Ishikawa (cell line): Measurements from ENCODE around the gene ZFAND3.

Source experiments
- CEBPB ChIP-seq: IDR thresholded peaks from 2 replicates; pipeline ENCODE4 v1.6.1; 2012
- EGR1 ChIP-seq: IDR thresholded peaks from 2 replicates; pipeline ENCODE4 v1.6.1; 2012
- EP300 ChIP-seq: IDR thresholded peaks from 2 replicates; pipeline ENCODE4 v1.6.1; 2012; ENCODE audit warnings: borderline replicate concordance
- RAD21 ChIP-seq: IDR thresholded peaks from 2 replicates; pipeline ENCODE4 v1.6.1; 2012; ENCODE audit warnings: low read depth
- TEAD4 ChIP-seq: IDR thresholded peaks from 2 replicates; pipeline ENCODE4 v1.6.1; 2012
- YY1 ChIP-seq: IDR thresholded peaks from 2 replicates; pipeline ENCODE4 v1.6.1; 2012; ENCODE audit warnings: low read depth
- ZBTB7A ChIP-seq: IDR thresholded peaks from 2 replicates; pipeline ENCODE4 v1.6.1; 2012; ENCODE audit warnings: low read depth
- TF ChIP-seq, protein P1 (sequence below): IDR thresholded peaks from 2 replicates; pipeline ENCODE4 v1.6.1; 2012; ENCODE audit warnings: low read depth, mild to moderate bottlenecking

DNA sequence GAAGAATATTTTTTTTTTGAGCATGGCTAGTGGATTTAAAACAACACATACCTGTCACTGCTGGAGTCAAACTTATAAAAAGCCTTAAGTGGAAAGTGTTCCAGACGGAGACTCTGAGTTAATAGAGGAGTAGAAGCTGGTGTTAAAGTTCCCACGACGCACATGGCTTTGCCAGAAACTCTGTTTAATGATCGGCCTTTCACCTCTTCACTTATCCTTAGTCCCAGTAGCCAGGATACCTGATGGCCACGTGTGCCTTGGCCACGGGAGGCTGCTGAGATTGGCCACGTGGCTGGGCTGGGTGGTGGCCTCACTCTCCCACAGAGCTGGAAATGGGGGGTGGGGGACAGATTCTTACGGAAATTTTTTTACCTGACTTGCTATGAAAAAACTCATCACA, 333.1 kb downstream of the ZFAND3 start:
- TF ChIP-seq CEBPB (no peak), EGR1 (no peak), EP300 (no peak), YY1 (no peak), RAD21 (no peak), TEAD4 (no peak), ZBTB7A (no peak)
- TF ChIP-seq, protein P1, sequence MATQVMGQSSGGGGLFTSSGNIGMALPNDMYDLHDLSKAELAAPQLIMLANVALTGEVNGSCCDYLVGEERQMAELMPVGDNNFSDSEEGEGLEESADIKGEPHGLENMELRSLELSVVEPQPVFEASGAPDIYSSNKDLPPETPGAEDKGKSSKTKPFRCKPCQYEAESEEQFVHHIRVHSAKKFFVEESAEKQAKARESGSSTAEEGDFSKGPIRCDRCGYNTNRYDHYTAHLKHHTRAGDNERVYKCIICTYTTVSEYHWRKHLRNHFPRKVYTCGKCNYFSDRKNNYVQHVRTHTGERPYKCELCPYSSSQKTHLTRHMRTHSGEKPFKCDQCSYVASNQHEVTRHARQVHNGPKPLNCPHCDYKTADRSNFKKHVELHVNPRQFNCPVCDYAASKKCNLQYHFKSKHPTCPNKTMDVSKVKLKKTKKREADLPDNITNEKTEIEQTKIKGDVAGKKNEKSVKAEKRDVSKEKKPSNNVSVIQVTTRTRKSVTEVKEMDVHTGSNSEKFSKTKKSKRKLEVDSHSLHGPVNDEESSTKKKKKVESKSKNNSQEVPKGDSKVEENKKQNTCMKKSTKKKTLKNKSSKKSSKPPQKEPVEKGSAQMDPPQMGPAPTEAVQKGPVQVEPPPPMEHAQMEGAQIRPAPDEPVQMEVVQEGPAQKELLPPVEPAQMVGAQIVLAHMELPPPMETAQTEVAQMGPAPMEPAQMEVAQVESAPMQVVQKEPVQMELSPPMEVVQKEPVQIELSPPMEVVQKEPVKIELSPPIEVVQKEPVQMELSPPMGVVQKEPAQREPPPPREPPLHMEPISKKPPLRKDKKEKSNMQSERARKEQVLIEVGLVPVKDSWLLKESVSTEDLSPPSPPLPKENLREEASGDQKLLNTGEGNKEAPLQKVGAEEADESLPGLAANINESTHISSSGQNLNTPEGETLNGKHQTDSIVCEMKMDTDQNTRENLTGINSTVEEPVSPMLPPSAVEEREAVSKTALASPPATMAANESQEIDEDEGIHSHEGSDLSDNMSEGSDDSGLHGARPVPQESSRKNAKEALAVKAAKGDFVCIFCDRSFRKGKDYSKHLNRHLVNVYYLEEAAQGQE = no peak
